Bronchial epithelial cell (primary cell): ENCODE results near the gene PTGES3L. TPM values are rescaled to one million over a fixed set of nuclear protein-coding genes. Genes with fewer than 3 reads are reported as not detected.

Experiments used
- DNase-seq: peaks from one replicate; pipeline ENCODE4 v3.0.0-alpha.2; 2010; ENCODE audit warnings: low read depth
- FAIRE-seq: peaks from 2 replicates; lab custom pipeline; 2011; peaks lifted over from hg19 to GRCh38; lab: Jason Lieb, UNC
- H3K27me3 ChIP-seq: 2 replicates; pipeline ENCODE4 v1.5.1; 2011; ENCODE audit warnings: low read length; ENCODE audit not compliant: control insufficient read depth, insufficient read depth
- H3K36me3 ChIP-seq: 2 replicates; pipeline ENCODE4 v1.5.1; 2011; ENCODE audit warnings: low read length; ENCODE audit not compliant: control insufficient read depth, insufficient read depth
- H3K4me3 ChIP-seq: 2 replicates; pipeline ENCODE4 v1.5.1; 2011; ENCODE audit warnings: mild to moderate bottlenecking, low read depth, low read length, control low read depth
- total RNA-seq: library from RNA; depleted of rRNA; stranded (reverse); fragments of >200 nt; gene quantifications from 2 replicates; pipeline ENCODE4 v1.2.1, GENCODE V29; 2014
- TF ChIP-seq, protein P1 (sequence below): IDR thresholded peaks from 2 replicates; pipeline ENCODE4 v1.5.1; 2011; ENCODE audit warnings: mild to moderate bottlenecking, moderate library complexity, low read length, control low read depth, inconsistent platforms; ENCODE audit not compliant: insufficient read depth, severe bottlenecking

Gene PTGES3L
- total RNA-seq, 1 donor from 2014 or later, result under 0.01 TPM

DNA sequence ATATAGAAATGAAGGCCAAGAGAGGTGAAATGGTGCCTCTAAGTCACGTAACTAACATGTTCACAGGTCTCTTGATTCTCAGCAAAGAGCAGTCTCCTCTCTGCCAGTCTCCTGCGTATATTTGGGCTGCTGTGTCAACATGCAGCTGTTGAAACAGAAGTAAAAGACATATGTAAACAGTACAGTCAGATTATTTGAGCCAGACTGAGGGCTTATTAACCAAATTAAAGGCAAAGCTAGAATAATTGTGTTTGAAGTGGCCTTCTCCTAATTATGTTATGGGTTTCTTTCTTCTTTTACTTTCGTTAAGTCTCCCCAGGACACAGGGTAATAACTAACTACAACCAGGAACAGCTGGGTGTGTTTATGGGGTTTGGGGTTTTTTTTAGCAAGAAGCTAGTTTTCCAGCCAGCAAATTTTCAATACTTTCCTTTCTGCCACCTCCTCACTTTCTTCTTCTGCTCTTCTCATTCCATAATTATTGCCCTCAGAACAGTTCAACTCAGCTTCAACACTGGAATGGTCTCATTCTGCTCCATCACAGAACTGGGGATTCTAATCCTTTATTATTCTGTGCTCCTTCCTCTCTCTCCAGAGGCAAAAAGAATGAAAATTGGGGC, 60.9 kb downstream of the PTGES3L start:
- H3K27me3 ChIP-seq, result no peaks in the 10 kb centered on the region
- peak; percentile 17 for DNase-seq
- no peak for FAIRE-seq
- H3K4me3 ChIP-seq, result no peak overlapping the region
- no peaks in the 10 kb centered on the region for H3K36me3 ChIP-seq
- TF ChIP-seq, protein P1, sequence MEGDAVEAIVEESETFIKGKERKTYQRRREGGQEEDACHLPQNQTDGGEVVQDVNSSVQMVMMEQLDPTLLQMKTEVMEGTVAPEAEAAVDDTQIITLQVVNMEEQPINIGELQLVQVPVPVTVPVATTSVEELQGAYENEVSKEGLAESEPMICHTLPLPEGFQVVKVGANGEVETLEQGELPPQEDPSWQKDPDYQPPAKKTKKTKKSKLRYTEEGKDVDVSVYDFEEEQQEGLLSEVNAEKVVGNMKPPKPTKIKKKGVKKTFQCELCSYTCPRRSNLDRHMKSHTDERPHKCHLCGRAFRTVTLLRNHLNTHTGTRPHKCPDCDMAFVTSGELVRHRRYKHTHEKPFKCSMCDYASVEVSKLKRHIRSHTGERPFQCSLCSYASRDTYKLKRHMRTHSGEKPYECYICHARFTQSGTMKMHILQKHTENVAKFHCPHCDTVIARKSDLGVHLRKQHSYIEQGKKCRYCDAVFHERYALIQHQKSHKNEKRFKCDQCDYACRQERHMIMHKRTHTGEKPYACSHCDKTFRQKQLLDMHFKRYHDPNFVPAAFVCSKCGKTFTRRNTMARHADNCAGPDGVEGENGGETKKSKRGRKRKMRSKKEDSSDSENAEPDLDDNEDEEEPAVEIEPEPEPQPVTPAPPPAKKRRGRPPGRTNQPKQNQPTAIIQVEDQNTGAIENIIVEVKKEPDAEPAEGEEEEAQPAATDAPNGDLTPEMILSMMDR, result no peak

Other genes with a start within 250 kb of the PTGES3L start
- gene EZH1, start 235.0 kb downstream of the PTGES3L start, total RNA-seq, result 16.1 and 18.2 TPM in 2 replicates
- gene RAMP2, start 218.9 kb downstream of the PTGES3L start, total RNA-seq, result not detected in 2 replicates
- 65.3 and 76.0 TPM in 2 replicates for gene VPS25, start 206.6 kb downstream of the PTGES3L start, total RNA-seq
- gene WNK4, start 199.5 kb downstream of the PTGES3L start, total RNA-seq, result under 0.01 and 0.13 TPM in 2 replicates
- gene COA3, start 181.4 kb downstream of the PTGES3L start, total RNA-seq, result 59.8 and 69.6 TPM in 2 replicates
- not detected in 2 replicates for gene CNTD1, start 181.2 kb downstream of the PTGES3L start, total RNA-seq
- 123 and 200 TPM in 2 replicates for gene BECN1, start 155.8 kb downstream of the PTGES3L start, total RNA-seq
- gene PSME3, start 146.7 kb downstream of the PTGES3L start, total RNA-seq, result 57.7 and 72.5 TPM in 2 replicates
- gene AOC2, start 135.5 kb downstream of the PTGES3L start, total RNA-seq, result 0.79 and 1.0 TPM in 2 replicates
- gene AOC3, start 128.9 kb downstream of the PTGES3L start, total RNA-seq, result 0.26 TPM in 2 replicates
- not detected in 2 replicates for gene G6PC1, start 79.3 kb downstream of the PTGES3L start, total RNA-seq
- gene AARSD1, start 15.6 kb downstream of the PTGES3L start, total RNA-seq, result 18.3 and 24.7 TPM in 2 replicates
- gene RUNDC1, start 485 bp upstream of the PTGES3L start, total RNA-seq, result 10.3 and 11.8 TPM in 2 replicates
- 1,341 and 1,431 TPM in 2 replicates for gene RPL27, start 18.3 kb upstream of the PTGES3L start, total RNA-seq
- 0.79 and 2.4 TPM in 2 replicates for gene IFI35, start 26.7 kb upstream of the PTGES3L start, total RNA-seq
- gene VAT1, start 42.3 kb upstream of the PTGES3L start, total RNA-seq, result 88.7 and 101 TPM in 2 replicates
- gene RND2, start 45.2 kb upstream of the PTGES3L start, total RNA-seq, result under 0.01 and 0.38 TPM in 2 replicates
- 3.4 and 4.1 TPM in 2 replicates for gene BRCA1, start 145.3 kb upstream of the PTGES3L start, total RNA-seq
- gene NBR1, start 191.1 kb upstream of the PTGES3L start, total RNA-seq, result 51.9 and 74.5 TPM in 2 replicates
- gene TMEM106A, start 231.8 kb upstream of the PTGES3L start, total RNA-seq, result 0.26 and 0.38 TPM in 2 replicates
- gene CCDC200, start 248.5 kb upstream of the PTGES3L start, total RNA-seq, result not detected in 2 replicates